GM23338 (cell line): Measurements from ENCODE around the gene ATXN7. TPM values are rescaled to one million over a fixed set of nuclear protein-coding genes. Genes with fewer than 3 reads are reported as not detected.

ENCODE experiments used
- ATAC-seq: fragments of 200-7000 bp; cut with Tn5 transposase; 3 replicates; pipeline ENCODE4 v1.9.1; 2020
- DNase-seq: peaks from one replicate; pipeline ENCODE4 v3.0.0-alpha.2; 2015; ENCODE audit warnings: low spot score
- H2AFZ ChIP-seq: fragments of 200-600 bp; sonication (generic); 2 replicates; pipeline ENCODE4 v1.8.0; 2016; ENCODE audit warnings: antibody characterized with exemption, mild to moderate bottlenecking, moderate library complexity
- H3F3A ChIP-seq: fragments of 200-600 bp; sonication (generic); replicated peaks from 2 replicates; pipeline ENCODE4 v1.8.0; 2017; ENCODE audit warnings: antibody characterized with exemption, mixed run types, low read depth
- H3K27ac ChIP-seq: fragments of 200-600 bp; sonication (generic); 2 replicates; pipeline ENCODE4 v1.6.1; 2016; ENCODE audit warnings: low read depth
- H3K27me3 ChIP-seq: fragments of 200-600 bp; sonication (generic); 2 replicates; pipeline ENCODE4 v1.8.0; 2016; ENCODE audit warnings: mild to moderate bottlenecking, mixed run types, moderate library complexity; ENCODE audit not compliant: insufficient read depth
- H3K36me3 ChIP-seq: fragments of 200-600 bp; sonication (generic); 2 replicates; pipeline ENCODE4 v1.8.0; 2016; ENCODE audit warnings: mild to moderate bottlenecking; ENCODE audit not compliant: insufficient read depth
- H3K4me1 ChIP-seq: fragments of 200-600 bp; sonication (generic); 2 replicates; pipeline ENCODE4 v1.8.0; 2016; ENCODE audit warnings: mild to moderate bottlenecking, moderate library complexity; ENCODE audit not compliant: insufficient read depth
- H3K4me2 ChIP-seq: fragments of 200-600 bp; sonication (generic); 2 replicates; pipeline ENCODE4 v1.7.1; 2017; ENCODE audit warnings: mixed run types
- H3K4me3 ChIP-seq: fragments of 200-600 bp; sonication (generic); 2 replicates; pipeline ENCODE4 v1.6.1; 2016; ENCODE audit warnings: mixed run types
- H3K79me2 ChIP-seq: fragments of 200-600 bp; sonication (generic); replicated peaks from 2 replicates; pipeline ENCODE4 v1.8.0; 2017; ENCODE audit warnings: mild to moderate bottlenecking; ENCODE audit not compliant: insufficient read depth
- H3K9me2 ChIP-seq: fragments of 200-600 bp; sonication (generic); 2 replicates; pipeline ENCODE4 v1.8.0; 2017; ENCODE audit not compliant: insufficient read depth
- H4K20me1 ChIP-seq: fragments of 200-600 bp; sonication (generic); replicated peaks from 2 replicates; pipeline ENCODE4 v1.8.0; 2017; ENCODE audit warnings: mild to moderate bottlenecking; ENCODE audit not compliant: insufficient read depth
- H3K27ac Mint-ChIP-seq: 2 replicates; pipeline ENCODE4 v1.8.0; 2020; ENCODE audit warnings: inconsistent platforms, mild to moderate bottlenecking, moderate library complexity, mixed read lengths
- H3K27me3 Mint-ChIP-seq: 3 replicates; pipeline ENCODE4 v1.8.0; 2022; ENCODE audit warnings: low read depth, mild to moderate bottlenecking, moderate library complexity, mixed read lengths, inconsistent platforms; ENCODE audit not compliant: insufficient read depth, poor library complexity
- H3K36me3 Mint-ChIP-seq: 3 replicates; pipeline ENCODE4 v1.8.0; 2021; ENCODE audit warnings: low read depth, mild to moderate bottlenecking, inconsistent platforms, moderate library complexity, mixed read lengths
- H3K4me1 Mint-ChIP-seq: 3 replicates; pipeline ENCODE4 v1.8.0; 2020; ENCODE audit warnings: mild to moderate bottlenecking, inconsistent platforms, mixed read lengths
- H3K4me3 Mint-ChIP-seq: 3 replicates; pipeline ENCODE4 v1.8.0; 2021; ENCODE audit warnings: moderate library complexity, mild to moderate bottlenecking, inconsistent platforms, mixed read lengths
- H3K9me3 Mint-ChIP-seq: 3 replicates; pipeline ENCODE4 v1.8.0; 2020; ENCODE audit warnings: moderate library complexity, mild to moderate bottlenecking, inconsistent platforms, mixed read lengths
- CREB1 ChIP-seq: fragments of 250-450 bp; sonication (Bioruptor Pico); IDR thresholded peaks from 2 replicates; pipeline ENCODE4 v1.5.0; 2020; ENCODE audit warnings: low read depth, mild to moderate bottlenecking, moderate library complexity
- CTCF ChIP-seq, 2 experiments: fragments of 200-600 bp in 1 of 2; sonication (generic) in 1 of 2; conservative IDR thresholded peaks; 2 replicates each; pipeline versions ENCODE4 v1.5.1 to v1.6.1; 2016 to 2017; ENCODE audit warnings: antibody characterized with exemption in 2 of 2, low read depth in 2 of 2, mild to moderate bottlenecking in 2 of 2, moderate library complexity in 1 of 2
- ETS1 ChIP-seq: IDR thresholded peaks from 2 replicates; pipeline ENCODE4 v1.6.1; 2016; ENCODE audit warnings: antibody characterized with exemption
- EZH2 ChIP-seq: fragments of 200-600 bp; sonication (generic); IDR thresholded peaks from one replicate; pipeline ENCODE4 v1.8.0; 2017; ENCODE audit warnings: antibody characterized with exemption, mild to moderate bottlenecking, low read depth; ENCODE audit not compliant: unreplicated experiment
- JUNB ChIP-seq: IDR thresholded peaks from one replicate; pipeline ENCODE4 v1.6.1; 2016; ENCODE audit warnings: antibody characterized with exemption; ENCODE audit not compliant: unreplicated experiment
- NANOG ChIP-seq: IDR thresholded peaks from 2 replicates; pipeline ENCODE4 v1.6.1; 2016; ENCODE audit warnings: antibody characterized with exemption, borderline replicate concordance
- POLR2AphosphoS5 ChIP-seq: IDR thresholded peaks from 2 replicates; pipeline ENCODE4 v1.6.1; 2016; ENCODE audit warnings: antibody characterized with exemption, low read depth
- REST ChIP-seq: IDR thresholded peaks from one replicate; pipeline ENCODE4 v1.6.1; 2018; ENCODE audit warnings: antibody characterized with exemption; ENCODE audit not compliant: unreplicated experiment
- STAT1 ChIP-seq: IDR thresholded peaks from one replicate; pipeline ENCODE4 v1.6.1; 2016; ENCODE audit warnings: antibody characterized with exemption; ENCODE audit not compliant: unreplicated experiment
- ZNF114 ChIP-seq: fragments of 250-450 bp; sonication (Bioruptor Pico); IDR thresholded peaks from 2 replicates; pipeline ENCODE4 v1.5.0; 2020; ENCODE audit warnings: mild to moderate bottlenecking, moderate library complexity
- ZNF331 ChIP-seq: fragments of 250-450 bp; sonication (Bioruptor Pico); IDR thresholded peaks from 2 replicates; pipeline ENCODE4 v1.5.0; 2020; ENCODE audit warnings: low read depth, mild to moderate bottlenecking, moderate library complexity
- ZNF462 ChIP-seq: fragments of 250-450 bp; sonication (Bioruptor Pico); IDR thresholded peaks from 2 replicates; pipeline ENCODE4 v1.5.0; 2020; ENCODE audit warnings: mild to moderate bottlenecking, moderate library complexity
- polyA plus RNA-seq: library from polyadenylated mRNA; unstranded; fragments of >200 nt; fragmentation: Nextera tagmentation; extraction: Ambion mirVana; gene quantifications from 2 replicates; pipeline ENCODE4 v1.2.1, GENCODE V29; 2016
- total RNA-seq: library from RNA; depleted of rRNA; stranded (reverse); fragments of >200 nt; shearing (Covaris generic); gene quantifications from 2 replicates; pipeline ENCODE4 v1.2.3, GENCODE V29; 2014

Gene ATXN7
- total and polyA plus RNA-seq, 2 experiments from 2014 or later = 4.0 to 17.2 TPM

- no peak for TF ChIP-seq EZH2
- TF ChIP-seq POLR2AphosphoS5 = no peak
- no peak for TF ChIP-seq CREB1 (CRISPR knock-in tag)
Measured at GRCh38 chr3:63975723-63976122, 112.1 kb downstream of the ATXN7 start (continued).

DNA sequence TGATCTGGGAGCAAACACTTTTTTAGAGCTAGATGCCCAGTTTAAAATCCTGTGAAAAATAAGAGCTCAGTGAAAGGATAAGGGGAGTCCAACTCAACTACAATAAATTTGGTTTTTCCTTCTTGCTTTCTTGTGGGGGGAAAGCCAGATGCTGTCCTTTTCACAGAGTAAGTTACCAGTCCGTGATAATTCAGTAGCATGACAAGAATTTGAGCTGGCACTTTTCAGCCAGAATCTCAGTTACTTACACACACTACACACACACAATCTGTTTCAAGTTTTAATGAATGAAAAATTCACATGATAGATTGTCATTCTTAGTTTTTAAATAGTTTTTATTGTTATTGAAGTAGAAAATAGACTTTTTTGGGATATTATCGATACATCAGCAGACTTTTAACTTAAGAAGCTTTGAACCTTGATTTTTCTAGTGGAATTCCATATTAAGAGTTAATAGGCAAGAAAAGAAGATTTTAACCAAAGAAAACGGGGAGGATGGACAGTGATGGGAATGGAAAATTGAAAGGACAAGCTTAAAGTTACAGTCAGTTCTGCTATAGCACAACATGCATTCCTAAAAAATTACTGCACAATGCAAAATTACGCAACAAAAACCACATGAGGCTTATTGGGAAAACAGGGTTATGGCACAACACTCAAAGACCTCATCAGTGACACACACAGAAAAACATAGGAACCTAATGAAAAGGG lies 112.6 kb downstream of the ATXN7 start:
- Histone ChIP-seq H3K27ac (no peak overlapping the region), H3K36me3 (no peaks in the 10 kb centered on the region), H3F3A (no peaks in the 10 kb centered on the region), H3K4me2 (no peak overlapping the region), H3K4me3 (no peak overlapping the region), H4K20me1 (no peaks in the 10 kb centered on the region), H3K9me2 (no peaks in the 10 kb centered on the region), H3K4me1 (peaks cover 22% of the 10 kb centered on the region), H3K27me3 (no peaks in the 10 kb centered on the region), H3K79me2 (peaks cover 32% of the 10 kb centered on the region), H2AFZ (no peak overlapping the region)
- ATAC-seq = no peak
- no peak overlapping the region for H3K4me3 Mint-ChIP-seq
- no peaks in the 10 kb centered on the region for H3K9me3 Mint-ChIP-seq
- no peaks in the 10 kb centered on the region; the same call in 2 of the 3 replicates for H3K36me3 Mint-ChIP-seq
- H3K4me1 Mint-ChIP-seq = peaks cover 31% of the 10 kb centered on the region
- peaks cover 2% of the 10 kb centered on the region for H3K27me3 Mint-ChIP-seq
- H3K27ac Mint-ChIP-seq = no peak overlapping the region
- no peak for DNase-seq
- TF ChIP-seq EZH2 (no peak), POLR2AphosphoS5 (no peak), ZNF331 (CRISPR knock-in tag) (no peak), STAT1 (no peak), ZNF462 (CRISPR knock-in tag) (no peak), ZNF114 (no peak), REST (no peak), JUNB (no peak), ETS1 (no peak), CREB1 (CRISPR knock-in tag) (no peak), CTCF (conservative IDR thresholded peaks at IDR 0.05; ENCODE audit: low read depth in 2 of 2) (no peak), NANOG (no peak)
